ENCODE measurements around the gene RNF44.

- TF ChIP-seq CTCF (IDR thresholded peaks at IDR 0.05) = no peak
- no peak for TF ChIP-seq POLR2A (IDR thresholded peaks at IDR 0.05)
Measured at GRCh38 chr5:176528301-176528700, 8.9 kb downstream of the RNF44 start.
